ENCODE measurements around the gene TMEM132D.

The TMEM132D gene

GRCh38 chr12:129276361-129277060 is 627.3 kb downstream of the TMEM132D start:
- no peaks in the 10 kb centered on the region for H3K27me3 ChIP-seq (ENCODE audit: control insufficient read depth, insufficient read depth, low read length)
- H3K4me3 ChIP-seq (ENCODE audit: low read length), result no peak overlapping the region
- no peak overlapping the region for H3K9ac ChIP-seq (ENCODE audit: low read length)
- H3K36me3 ChIP-seq (ENCODE audit: control insufficient read depth, insufficient read depth, low read length), result no peaks in the 10 kb centered on the region
- no peaks in the 10 kb centered on the region for H3K4me1 ChIP-seq (ENCODE audit: control insufficient read depth, insufficient read depth, low read length)
- no peaks in the 10 kb centered on the region for H3K9me3 ChIP-seq (ENCODE audit: control insufficient read depth, low read length)

- H3K9me3 ChIP-seq (ENCODE audit: control insufficient read depth, low read length), result no peaks in the 10 kb centered on the region
- H3K27me3 ChIP-seq (ENCODE audit: control insufficient read depth, insufficient read depth, low read length), result no peaks in the 10 kb centered on the region
- no peak overlapping the region for H3K9ac ChIP-seq (ENCODE audit: low read length)
- no peak overlapping the region for H3K4me3 ChIP-seq (ENCODE audit: low read length)
- no peaks in the 10 kb centered on the region for H3K36me3 ChIP-seq (ENCODE audit: control insufficient read depth, insufficient read depth, low read length)
- no peaks in the 10 kb centered on the region for H3K4me1 ChIP-seq (ENCODE audit: control insufficient read depth, insufficient read depth, low read length)
Measured at GRCh38 chr12:129269756-129270495, 633.9 kb downstream of the TMEM132D start.

GRCh38 chr12:129258781-129259318 is 645.0 kb downstream of the TMEM132D start:
- Histone ChIP-seq H3K9me3 (ENCODE audit: control insufficient read depth, low read length) (no peaks in the 10 kb centered on the region), H3K36me3 (ENCODE audit: control insufficient read depth, insufficient read depth, low read length) (no peaks in the 10 kb centered on the region), H3K4me3 (ENCODE audit: low read length) (no peak overlapping the region), H3K4me1 (ENCODE audit: control insufficient read depth, insufficient read depth, low read length) (no peaks in the 10 kb centered on the region), H3K9ac (ENCODE audit: low read length) (no peak overlapping the region), H3K27me3 (ENCODE audit: control insufficient read depth, insufficient read depth, low read length) (no peaks in the 10 kb centered on the region)

- no peaks in the 10 kb centered on the region for H3K27me3 ChIP-seq (ENCODE audit: control insufficient read depth, insufficient read depth, low read length)
- no peaks in the 10 kb centered on the region for H3K4me1 ChIP-seq (ENCODE audit: control insufficient read depth, insufficient read depth, low read length)
- no peaks in the 10 kb centered on the region for H3K9me3 ChIP-seq (ENCODE audit: control insufficient read depth, low read length)
- H3K36me3 ChIP-seq (ENCODE audit: control insufficient read depth, insufficient read depth, low read length), result no peaks in the 10 kb centered on the region
- H3K4me3 ChIP-seq (ENCODE audit: low read length), result no peak overlapping the region
- no peak overlapping the region for H3K9ac ChIP-seq (ENCODE audit: low read length)
Measured at GRCh38 chr12:129257524-129257923, 646.3 kb downstream of the TMEM132D start.

GRCh38 chr12:129246630-129247029 is 657.2 kb downstream of the TMEM132D start:
- Histone ChIP-seq H3K9ac (ENCODE audit: low read length) (no peak overlapping the region), H3K36me3 (ENCODE audit: control insufficient read depth, insufficient read depth, low read length) (no peaks in the 10 kb centered on the region), H3K4me1 (ENCODE audit: control insufficient read depth, insufficient read depth, low read length) (no peaks in the 10 kb centered on the region), H3K9me3 (ENCODE audit: control insufficient read depth, low read length) (no peaks in the 10 kb centered on the region), H3K4me3 (ENCODE audit: low read length) (no peak overlapping the region), H3K27me3 (ENCODE audit: control insufficient read depth, insufficient read depth, low read length) (no peaks in the 10 kb centered on the region)

GRCh38 chr12:129245769-129246168 is 658.1 kb downstream of the TMEM132D start:
- Histone ChIP-seq H3K27me3 (ENCODE audit: control insufficient read depth, insufficient read depth, low read length) (no peaks in the 10 kb centered on the region), H3K9me3 (ENCODE audit: control insufficient read depth, low read length) (no peaks in the 10 kb centered on the region), H3K36me3 (ENCODE audit: control insufficient read depth, insufficient read depth, low read length) (no peaks in the 10 kb centered on the region), H3K4me1 (ENCODE audit: control insufficient read depth, insufficient read depth, low read length) (no peaks in the 10 kb centered on the region), H3K9ac (ENCODE audit: low read length) (no peak overlapping the region), H3K4me3 (ENCODE audit: low read length) (no peak overlapping the region)

- H3K4me3 ChIP-seq (ENCODE audit: low read length), result no peak overlapping the region
- H3K9ac ChIP-seq (ENCODE audit: low read length), result no peak overlapping the region
- no peaks in the 10 kb centered on the region for H3K27me3 ChIP-seq (ENCODE audit: control insufficient read depth, insufficient read depth, low read length)
- H3K9me3 ChIP-seq (ENCODE audit: control insufficient read depth, low read length), result no peaks in the 10 kb centered on the region
- H3K36me3 ChIP-seq (ENCODE audit: control insufficient read depth, insufficient read depth, low read length), result no peaks in the 10 kb centered on the region
- no peaks in the 10 kb centered on the region for H3K4me1 ChIP-seq (ENCODE audit: control insufficient read depth, insufficient read depth, low read length)
Measured at GRCh38 chr12:129241852-129242251, 662.0 kb downstream of the TMEM132D start.

GRCh38 chr12:129237881-129238280 is 665.9 kb downstream of the TMEM132D start:
- no peaks in the 10 kb centered on the region for H3K9me3 ChIP-seq (ENCODE audit: control insufficient read depth, low read length)
- no peaks in the 10 kb centered on the region for H3K4me1 ChIP-seq (ENCODE audit: control insufficient read depth, insufficient read depth, low read length)
- H3K4me3 ChIP-seq (ENCODE audit: low read length), result no peak overlapping the region
- no peaks in the 10 kb centered on the region for H3K27me3 ChIP-seq (ENCODE audit: control insufficient read depth, insufficient read depth, low read length)
- H3K36me3 ChIP-seq (ENCODE audit: control insufficient read depth, insufficient read depth, low read length), result no peaks in the 10 kb centered on the region
- H3K9ac ChIP-seq (ENCODE audit: low read length), result no peak overlapping the region

DNA sequence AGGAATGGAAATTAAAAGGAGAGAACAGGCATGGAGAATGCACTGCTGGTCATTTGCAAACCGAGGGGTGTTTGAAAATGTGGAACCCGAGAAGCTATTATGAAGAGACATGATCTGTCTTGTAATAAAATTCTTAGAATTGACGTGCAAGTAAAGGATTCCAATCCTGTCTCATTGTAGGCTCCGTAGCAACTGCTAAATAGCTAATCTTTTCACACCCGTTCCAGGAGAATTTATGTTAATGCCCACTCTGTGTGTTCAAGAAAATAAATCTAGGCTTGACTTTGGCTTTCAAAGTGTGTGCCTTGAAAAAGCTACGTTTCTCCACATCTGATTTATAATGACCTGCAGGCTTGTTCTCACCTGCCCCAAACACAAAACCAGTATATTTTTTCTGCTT is 669.6 kb downstream of the TMEM132D start:
- no peak overlapping the region for H3K9ac ChIP-seq (ENCODE audit: low read length)
- no peaks in the 10 kb centered on the region for H3K9me3 ChIP-seq (ENCODE audit: control insufficient read depth, low read length)
- H3K4me1 ChIP-seq (ENCODE audit: control insufficient read depth, insufficient read depth, low read length), result no peaks in the 10 kb centered on the region
- no peak overlapping the region for H3K4me3 ChIP-seq (ENCODE audit: low read length)
- H3K27me3 ChIP-seq (ENCODE audit: control insufficient read depth, insufficient read depth, low read length), result no peaks in the 10 kb centered on the region
- no peaks in the 10 kb centered on the region for H3K36me3 ChIP-seq (ENCODE audit: control insufficient read depth, insufficient read depth, low read length)

DNA sequence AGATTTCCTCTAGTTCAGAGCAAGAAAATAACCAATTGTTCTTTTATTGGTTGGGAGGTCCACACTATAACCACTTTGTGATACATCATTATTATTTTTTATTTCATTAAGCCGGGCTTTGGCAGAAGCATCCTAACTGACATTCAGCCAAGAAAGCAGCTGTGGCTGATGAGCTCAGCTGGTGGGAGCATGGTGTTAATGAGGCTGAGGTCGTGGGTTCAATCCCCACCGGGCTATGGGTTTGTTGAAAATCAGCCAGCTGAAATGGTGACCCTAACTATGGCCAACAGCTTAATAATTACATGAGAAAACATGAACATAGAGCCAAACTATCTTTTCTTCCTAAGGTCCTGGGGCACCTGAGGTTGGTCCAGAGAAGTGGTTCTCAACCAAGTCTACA is 672.3 kb downstream of the TMEM132D start:
- no peaks in the 10 kb centered on the region for H3K27me3 ChIP-seq (ENCODE audit: control insufficient read depth, insufficient read depth, low read length)
- H3K4me1 ChIP-seq (ENCODE audit: control insufficient read depth, insufficient read depth, low read length), result no peaks in the 10 kb centered on the region
- H3K9ac ChIP-seq (ENCODE audit: low read length), result no peak overlapping the region

DNA sequence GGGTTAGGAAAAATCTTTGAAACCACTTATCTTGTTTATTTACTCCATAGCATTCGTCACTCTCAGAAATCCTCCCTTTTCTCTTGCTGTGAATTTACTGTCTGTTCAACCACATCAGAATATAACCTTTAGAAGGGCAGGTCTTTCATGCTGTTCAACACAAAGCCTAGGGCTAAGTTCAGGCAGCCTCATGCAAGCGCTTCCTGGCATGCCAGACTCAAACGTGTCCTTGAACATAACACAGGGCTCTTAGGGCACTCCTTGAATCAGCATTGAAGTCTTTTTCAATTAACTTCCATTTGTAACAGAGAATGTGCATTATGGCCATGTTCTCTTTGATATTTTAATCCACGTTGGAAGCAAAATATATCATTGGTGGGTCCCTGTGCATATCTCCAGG is 672.8 kb downstream of the TMEM132D start:
- H3K27me3 ChIP-seq (ENCODE audit: control insufficient read depth, insufficient read depth, low read length), result no peaks in the 10 kb centered on the region
- no peaks in the 10 kb centered on the region for H3K36me3 ChIP-seq (ENCODE audit: control insufficient read depth, insufficient read depth, low read length)
- H3K9ac ChIP-seq (ENCODE audit: low read length), result no peak overlapping the region
- H3K9me3 ChIP-seq (ENCODE audit: control insufficient read depth, low read length), result no peaks in the 10 kb centered on the region
- H3K4me3 ChIP-seq (ENCODE audit: low read length), result no peak overlapping the region
- H3K4me1 ChIP-seq (ENCODE audit: control insufficient read depth, insufficient read depth, low read length), result no peaks in the 10 kb centered on the region

More for the DNA sequence above, 672.3 kb downstream of the TMEM132D start:
- Histone ChIP-seq H3K9me3 (ENCODE audit: control insufficient read depth, low read length) (no peaks in the 10 kb centered on the region), H3K4me3 (ENCODE audit: low read length) (no peak overlapping the region), H3K36me3 (ENCODE audit: control insufficient read depth, insufficient read depth, low read length) (no peaks in the 10 kb centered on the region)

GRCh38 chr12:129226851-129227250 is 677.0 kb downstream of the TMEM132D start:
- H3K9me3 ChIP-seq (ENCODE audit: control insufficient read depth, low read length), result no peaks in the 10 kb centered on the region
- H3K4me1 ChIP-seq (ENCODE audit: control insufficient read depth, insufficient read depth, low read length), result no peaks in the 10 kb centered on the region
- no peak overlapping the region for H3K4me3 ChIP-seq (ENCODE audit: low read length)
- no peaks in the 10 kb centered on the region for H3K27me3 ChIP-seq (ENCODE audit: control insufficient read depth, insufficient read depth, low read length)
- H3K9ac ChIP-seq (ENCODE audit: low read length), result no peak overlapping the region
- H3K36me3 ChIP-seq (ENCODE audit: control insufficient read depth, insufficient read depth, low read length), result no peaks in the 10 kb centered on the region
